GM12873 (cell line): ENCODE measurements around the gene CCDC57.

Experiments used
- TF ChIP-seq, protein P1 (sequence below): IDR thresholded peaks from 2 replicates; pipeline ENCODE4 v1.5.1; 2012; ENCODE audit warnings: low read depth, mild to moderate bottlenecking, moderate library complexity, low read length, control low read depth; ENCODE audit not compliant: insufficient read depth; ENCODE audit errors: missing control alignments

The CCDC57 gene

DNA sequence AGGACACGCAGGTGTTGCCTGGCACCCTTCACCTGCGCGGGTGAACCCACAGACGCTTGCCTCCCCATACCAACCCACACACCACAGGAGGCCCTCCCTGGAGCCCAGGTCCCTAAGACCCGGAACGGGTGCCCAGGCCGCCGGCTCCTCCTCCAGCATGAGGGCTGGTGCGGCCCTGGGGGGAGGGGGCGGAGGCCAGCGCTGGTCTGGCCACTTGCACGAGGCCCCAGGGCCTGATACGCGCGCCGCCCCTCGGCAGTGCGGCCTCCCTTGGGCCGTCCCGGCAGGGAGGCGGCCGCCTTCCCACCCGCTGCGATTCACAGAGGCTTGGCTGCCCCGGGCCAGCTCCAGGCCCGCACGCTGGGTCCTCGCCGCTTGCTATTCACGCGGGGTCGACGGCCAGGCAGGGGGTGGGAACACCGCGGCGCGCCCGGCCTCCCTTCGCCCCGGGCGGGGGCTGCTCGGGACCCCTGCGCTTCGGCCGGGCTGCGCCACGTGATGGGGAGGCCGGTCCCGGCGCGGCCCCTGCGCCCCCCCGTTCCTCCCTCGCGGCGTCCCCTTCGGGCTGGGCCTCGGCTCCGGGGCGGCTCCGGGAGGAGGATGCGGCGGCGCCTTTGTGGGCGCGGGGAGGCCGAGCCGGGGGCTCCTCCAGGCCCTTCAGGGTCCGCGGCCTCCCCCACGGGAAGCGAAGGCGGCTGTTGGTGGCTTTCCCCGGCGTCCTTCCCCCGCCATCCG, 115.3 kb downstream of the CCDC57 start:
- TF ChIP-seq, protein P1, sequence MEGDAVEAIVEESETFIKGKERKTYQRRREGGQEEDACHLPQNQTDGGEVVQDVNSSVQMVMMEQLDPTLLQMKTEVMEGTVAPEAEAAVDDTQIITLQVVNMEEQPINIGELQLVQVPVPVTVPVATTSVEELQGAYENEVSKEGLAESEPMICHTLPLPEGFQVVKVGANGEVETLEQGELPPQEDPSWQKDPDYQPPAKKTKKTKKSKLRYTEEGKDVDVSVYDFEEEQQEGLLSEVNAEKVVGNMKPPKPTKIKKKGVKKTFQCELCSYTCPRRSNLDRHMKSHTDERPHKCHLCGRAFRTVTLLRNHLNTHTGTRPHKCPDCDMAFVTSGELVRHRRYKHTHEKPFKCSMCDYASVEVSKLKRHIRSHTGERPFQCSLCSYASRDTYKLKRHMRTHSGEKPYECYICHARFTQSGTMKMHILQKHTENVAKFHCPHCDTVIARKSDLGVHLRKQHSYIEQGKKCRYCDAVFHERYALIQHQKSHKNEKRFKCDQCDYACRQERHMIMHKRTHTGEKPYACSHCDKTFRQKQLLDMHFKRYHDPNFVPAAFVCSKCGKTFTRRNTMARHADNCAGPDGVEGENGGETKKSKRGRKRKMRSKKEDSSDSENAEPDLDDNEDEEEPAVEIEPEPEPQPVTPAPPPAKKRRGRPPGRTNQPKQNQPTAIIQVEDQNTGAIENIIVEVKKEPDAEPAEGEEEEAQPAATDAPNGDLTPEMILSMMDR = no peak

DNA sequence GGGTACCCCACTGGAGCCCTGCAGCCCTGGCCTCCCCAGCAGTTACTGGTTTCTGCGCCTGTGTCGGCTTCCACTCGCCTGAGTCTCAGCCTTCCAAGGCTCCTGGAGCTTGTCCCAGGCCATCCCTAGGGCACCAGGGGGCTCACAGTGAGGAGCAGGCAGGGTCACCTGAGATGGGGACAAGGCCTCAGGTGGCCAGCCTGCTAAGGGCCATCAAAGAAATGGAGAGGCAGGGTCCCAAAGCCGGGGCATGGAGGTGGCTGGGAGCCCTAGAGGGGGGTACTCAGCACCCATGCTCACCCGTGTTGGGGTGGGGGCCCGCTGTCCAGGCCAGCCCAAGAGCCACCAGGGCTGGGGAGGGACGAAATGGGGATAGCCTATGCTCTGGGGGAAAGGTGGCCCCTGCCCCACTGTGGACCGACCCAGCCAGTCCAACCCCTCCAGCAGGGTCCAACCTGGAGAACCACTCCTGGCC, 115.9 kb downstream of the CCDC57 start:
- TF ChIP-seq, protein P1 = no peak

DNA sequence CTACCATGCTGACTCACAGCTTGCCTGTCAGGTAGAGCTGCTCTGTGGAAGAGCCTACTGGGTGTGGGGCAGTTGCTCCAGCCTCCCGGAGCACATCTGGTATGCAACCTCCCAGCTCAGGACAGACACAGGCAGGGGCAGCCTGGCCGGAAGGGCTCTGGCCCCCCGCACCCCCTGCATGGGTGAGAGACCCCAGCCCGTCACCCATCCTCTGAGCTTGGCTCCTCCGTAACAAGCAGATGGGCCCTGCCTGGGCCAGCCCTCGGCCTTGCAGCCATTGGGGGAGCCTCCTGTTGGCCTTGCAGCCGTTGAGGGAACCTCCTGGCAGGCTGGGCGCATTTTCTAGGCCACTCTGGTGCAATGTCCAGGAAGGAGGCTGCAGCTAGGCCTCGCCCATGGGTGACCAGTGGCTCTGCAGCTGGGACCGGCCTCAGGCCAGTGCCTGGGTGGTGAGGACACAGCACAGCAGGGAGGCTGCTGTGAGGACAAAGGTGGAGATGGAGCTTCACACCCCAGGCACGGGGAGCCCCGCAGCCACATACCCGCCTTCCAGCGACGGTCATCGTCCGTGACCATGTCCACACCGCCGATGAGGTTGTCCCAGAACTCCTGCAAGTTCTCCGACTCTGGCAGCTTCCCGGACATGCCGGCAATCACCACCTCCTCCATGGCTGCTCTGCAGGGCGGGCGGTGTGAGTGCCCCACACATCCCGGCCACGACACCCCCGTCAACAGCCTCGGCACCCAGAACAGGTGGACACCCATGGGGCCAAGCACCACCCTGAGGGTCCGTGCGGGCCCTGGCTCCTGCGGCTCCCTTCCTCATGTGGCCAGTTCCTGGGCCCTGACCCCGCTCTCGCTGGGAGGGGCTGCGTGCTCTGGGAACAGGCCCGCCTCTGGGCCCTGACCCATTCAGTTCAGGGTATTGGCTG, 116.6 kb downstream of the CCDC57 start:
- TF ChIP-seq, protein P1 = no peak

DNA sequence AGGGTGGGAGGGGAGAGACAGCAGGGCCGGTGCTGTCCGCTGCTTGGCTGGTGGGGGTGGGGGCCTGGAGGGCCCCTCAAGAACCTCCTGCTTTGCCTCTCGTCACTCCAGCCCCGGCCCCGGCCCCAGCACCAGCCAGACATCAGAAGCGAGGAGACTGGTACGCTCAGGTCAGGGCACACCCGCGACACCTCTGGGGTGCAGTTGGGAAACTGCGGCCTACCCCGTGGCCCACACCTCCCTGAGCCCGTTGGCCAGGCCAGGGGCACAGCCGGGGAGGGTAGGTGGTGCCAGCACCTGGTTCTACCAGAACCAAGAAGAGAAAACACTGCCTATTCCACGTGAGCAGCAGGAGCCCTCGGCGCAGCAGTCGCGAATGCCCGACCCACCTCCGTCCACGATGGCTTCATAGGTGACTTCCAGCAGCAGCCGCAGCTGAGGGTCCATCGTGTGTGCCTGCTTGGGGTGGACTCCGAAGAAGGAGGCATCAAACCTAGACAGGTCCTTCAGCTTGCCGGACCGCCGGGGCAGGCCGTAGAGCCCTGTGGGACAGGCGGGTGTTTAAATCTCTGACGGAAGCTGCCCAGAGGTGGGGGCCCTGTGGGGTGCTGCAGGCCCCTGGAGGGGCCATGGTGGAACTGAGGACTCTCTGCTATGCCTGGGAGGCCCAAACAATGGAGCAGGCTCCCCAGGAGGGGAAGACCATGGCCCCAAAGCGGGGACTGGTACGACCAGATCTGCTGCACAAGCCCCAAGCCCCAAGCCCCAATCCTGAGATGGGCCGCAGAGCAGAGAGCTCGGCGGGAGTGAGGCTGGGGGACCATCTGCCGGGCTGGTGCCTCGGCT, 117.5 kb downstream of the CCDC57 start:
- TF ChIP-seq, protein P1 = no peak

DNA sequence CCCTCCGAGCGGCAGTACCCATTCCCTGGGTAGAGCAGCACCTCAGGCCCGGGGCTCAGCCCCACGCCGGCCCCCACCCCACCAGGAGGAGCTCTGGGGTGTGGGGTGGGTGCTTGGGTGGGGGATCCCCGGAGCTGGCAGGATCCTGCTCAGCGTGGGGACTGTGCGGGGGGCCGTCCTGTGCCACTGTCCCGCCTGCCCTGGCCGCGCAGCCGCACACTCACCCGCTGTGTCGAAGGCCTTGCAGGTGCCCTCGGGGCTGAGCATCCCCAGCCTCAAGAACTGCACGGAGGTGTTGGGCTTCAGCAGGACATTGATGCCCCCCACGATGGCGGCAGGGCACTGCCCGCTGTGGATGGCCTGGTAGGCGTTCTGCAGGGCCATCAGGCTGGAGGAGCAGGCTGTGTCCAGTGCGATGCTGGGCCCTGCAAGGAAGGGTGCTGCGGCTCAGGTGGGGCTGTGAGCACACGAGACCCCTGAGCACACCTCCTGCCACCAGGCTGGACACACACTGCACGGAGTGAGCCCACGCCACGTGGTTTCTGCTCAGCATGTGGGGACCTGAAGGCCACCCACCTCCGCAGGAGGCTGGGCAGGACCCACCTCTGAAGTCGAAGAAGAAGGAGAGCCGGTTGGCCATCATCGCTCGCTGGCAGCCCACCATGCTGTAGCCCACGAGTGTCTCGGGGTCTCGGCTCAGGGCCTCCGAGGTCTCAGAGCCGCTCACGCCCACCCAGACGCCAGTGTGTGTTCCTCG, 119.5 kb downstream of the CCDC57 start:
- TF ChIP-seq, protein P1 = no peak

DNA sequence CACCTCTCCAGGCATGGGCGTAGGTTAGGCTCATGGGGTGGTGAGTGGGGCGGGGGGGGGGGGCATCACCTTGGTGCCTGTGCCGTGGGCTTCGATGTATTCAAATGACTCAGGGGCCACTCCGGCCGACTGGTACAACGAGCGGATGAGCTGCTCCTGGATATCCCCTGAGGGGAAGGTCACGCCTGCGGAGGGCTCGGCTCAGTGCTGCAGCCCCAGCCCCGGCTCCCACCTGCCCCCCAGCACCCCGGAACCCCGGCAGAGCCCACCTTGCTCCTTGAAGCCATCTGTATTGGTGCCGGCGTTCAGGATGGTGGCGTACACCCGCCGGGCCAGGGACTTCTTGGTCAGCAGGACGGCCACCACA, 120.0 kb downstream of the CCDC57 start:
- TF ChIP-seq, protein P1 = no peak
